HTERT RPE-1 (cell line): ENCODE results near the gene SULT1A1.
"Not testable (repeated sequence)": the region's sequence is repeated elsewhere in the genome, so short reads cannot be mapped to it uniquely, and the experiment has no call there.

Source experiments
- in situ Hi-C: fragments of 300-500 bp; cut with MboI; formaldehyde crosslinking; loops from 4 replicates; pipeline ENCODE4 v1.14.3; 2020; ENCODE audit warnings: low sequenced_read_pairs

The SULT1A1 gene

GRCh38 chr16:28592511-28592910 lies 17.3 kb downstream of the SULT1A1 start:
- in situ Hi-C loops: no loop called here

- in situ Hi-C loops: no loop called here
Observed at GRCh38 chr16:28591355-28591754, 18.5 kb downstream of the SULT1A1 start.

DNA sequence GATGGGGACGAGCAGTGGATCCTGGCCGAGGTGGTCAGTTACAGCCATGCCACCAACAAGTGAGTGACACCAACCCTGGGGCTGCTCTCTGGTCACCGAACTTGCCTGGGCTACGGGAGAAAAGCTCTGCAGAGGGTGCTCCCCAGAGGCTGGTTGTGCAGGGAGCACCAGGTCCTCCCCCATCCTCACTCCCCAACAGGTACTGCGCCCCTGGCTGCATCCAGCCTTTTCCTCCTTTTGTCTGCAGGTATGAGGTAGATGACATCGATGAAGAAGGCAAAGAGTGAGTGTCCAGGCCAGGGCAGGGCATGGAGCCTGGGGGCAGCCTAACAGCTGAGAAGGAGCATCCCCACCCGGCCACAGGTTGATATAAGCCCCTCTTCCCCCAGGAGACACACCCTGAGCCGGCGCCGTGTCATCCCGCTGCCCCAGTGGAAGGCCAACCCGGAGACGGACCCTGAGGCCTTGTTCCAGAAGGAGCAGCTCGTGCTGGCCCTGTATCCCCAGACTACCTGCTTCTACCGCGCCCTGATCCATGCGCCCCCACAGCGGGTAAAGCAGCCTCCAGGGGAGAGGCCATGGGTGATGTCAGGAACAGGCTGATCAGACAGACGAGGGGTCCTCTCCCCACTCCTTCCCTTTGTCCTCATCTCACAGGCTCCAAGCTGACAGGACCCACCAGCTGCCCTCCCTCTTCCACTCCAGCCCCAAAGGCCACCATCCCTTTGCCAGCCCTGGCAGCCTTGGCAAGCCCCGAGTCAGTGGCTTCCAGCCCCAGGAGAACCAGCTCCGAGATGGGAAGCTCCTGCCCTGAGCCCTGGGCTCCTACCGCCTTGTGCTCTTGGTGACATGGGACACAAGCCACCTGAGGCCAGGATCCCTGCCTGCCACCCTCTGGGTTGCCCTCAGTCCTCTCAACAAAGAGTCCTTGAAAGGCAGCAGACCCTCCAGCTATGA lies 19.2 kb downstream of the SULT1A1 start:
- in situ Hi-C loops: no loop called here

GRCh38 chr16:28589930-28590329 lies 19.9 kb downstream of the SULT1A1 start:
- in situ Hi-C loops: no loop called here

DNA sequence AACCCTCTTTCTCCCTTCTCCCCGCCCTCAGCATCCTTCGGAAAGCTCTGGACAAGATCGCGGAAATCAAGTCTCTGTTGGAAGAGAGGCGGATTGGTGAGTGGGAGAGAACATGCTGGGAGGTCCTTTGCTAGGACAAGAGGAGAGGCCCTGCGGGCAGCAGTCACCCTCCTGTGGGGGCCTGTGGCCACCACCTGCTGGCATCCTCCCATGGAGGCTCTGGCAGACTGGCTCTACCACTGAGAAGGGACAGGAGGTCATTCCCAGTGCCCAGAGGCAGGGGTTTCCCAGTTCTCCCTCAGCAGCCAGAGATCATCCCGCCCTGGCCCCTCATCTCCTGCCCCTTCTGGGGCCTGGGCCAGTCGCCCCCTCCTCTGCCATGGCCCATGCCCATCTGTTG lies 20.8 kb downstream of the SULT1A1 start:
- in situ Hi-C loops: no loop called here

GRCh38 chr16:28587386-28587785 lies 22.5 kb downstream of the SULT1A1 start:
- in situ Hi-C loops: no loop called here

DNA sequence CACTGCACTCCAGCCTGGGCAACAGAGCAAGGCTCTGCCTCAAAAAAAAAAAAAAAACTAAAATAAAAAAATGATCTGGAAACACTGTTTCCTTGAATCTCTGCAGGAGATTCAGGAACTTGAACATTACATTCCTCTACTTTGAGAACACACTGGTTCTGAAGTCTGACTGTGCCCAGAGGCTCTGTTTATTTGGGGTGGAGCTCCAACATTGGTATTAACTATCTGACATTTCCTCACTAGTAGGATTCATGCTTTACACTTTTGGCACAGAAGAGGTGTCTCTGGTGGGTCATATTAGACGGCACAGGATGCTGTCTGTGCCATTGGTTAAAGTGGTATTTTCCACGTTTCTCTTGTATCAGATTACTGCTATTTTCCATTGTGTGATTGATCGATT lies 23.4 kb downstream of the SULT1A1 start:
- in situ Hi-C loops: no loop called here

DNA sequence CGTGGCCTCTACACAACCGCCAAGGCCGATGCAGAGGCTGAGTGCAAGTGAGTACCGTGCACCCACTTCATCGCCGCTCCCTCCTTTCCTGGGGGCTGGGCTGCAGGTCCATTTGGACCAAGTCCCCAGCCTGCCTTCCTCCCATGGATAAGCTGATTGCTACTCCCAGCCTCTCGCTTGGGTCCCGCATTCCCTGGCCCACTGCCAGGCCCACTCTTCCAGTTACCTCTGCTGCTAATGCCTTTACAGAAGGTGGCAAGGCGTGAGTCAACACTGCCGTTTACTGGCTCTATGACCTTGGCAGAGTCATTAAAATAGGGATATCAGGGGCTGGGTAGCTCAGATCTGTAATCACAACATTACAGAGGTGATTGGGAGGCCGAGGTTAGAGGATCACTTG lies 24.2 kb downstream of the SULT1A1 start:
- in situ Hi-C loops: no loop called here

DNA sequence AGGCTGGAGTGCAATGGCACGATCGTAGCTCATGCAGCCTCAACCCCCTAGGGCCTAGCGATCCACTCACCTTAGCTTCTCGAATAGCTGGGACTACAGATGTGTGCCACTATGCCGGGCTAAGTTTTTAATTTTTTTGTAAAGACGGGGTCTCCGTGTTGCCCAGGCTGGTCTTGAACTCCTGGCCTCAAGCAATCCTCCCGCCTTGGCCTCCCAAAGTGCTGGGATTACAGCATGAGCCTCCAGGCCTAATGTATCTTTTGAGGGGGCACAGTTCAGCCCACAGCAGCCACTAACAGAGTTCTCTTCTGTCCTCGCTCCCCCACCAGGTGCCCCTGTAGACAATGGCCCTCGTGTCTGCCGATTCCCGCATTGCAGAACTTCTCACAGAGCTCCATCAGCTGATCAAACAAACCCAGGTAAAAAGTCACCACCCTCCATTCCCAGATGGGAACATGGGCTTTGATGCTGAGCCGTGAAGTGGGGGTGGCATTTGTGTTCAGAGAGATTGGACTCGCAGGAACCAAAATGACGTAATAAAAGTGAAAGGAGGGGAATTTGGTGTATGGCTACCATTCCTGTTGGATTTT lies 29.0 kb downstream of the SULT1A1 start:
- in situ Hi-C loops: no loop called here

GRCh38 chr16:28575446-28576109 lies 34.3 kb downstream of the SULT1A1 start:
- in situ Hi-C loops: no loop called here

DNA sequence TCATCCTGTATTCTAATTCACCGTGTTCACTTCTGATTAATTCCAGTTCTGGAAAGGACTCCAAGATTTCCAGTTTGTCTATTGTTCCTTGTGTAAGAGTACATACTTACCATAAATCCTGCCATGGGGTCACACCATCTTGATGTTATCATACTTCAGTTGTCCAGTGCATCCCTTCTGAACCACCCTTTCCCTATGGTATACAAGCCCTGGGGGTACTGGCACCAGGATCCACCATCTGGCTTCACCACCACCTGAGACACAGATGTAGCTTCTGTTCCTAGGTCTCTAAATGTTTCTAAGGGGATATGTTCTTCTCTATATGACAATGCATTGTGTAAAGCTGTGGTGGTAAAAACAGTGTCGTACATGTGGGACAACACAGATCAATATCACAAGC lies 34.9 kb downstream of the SULT1A1 start:
- in situ Hi-C loops: no loop called here

DNA sequence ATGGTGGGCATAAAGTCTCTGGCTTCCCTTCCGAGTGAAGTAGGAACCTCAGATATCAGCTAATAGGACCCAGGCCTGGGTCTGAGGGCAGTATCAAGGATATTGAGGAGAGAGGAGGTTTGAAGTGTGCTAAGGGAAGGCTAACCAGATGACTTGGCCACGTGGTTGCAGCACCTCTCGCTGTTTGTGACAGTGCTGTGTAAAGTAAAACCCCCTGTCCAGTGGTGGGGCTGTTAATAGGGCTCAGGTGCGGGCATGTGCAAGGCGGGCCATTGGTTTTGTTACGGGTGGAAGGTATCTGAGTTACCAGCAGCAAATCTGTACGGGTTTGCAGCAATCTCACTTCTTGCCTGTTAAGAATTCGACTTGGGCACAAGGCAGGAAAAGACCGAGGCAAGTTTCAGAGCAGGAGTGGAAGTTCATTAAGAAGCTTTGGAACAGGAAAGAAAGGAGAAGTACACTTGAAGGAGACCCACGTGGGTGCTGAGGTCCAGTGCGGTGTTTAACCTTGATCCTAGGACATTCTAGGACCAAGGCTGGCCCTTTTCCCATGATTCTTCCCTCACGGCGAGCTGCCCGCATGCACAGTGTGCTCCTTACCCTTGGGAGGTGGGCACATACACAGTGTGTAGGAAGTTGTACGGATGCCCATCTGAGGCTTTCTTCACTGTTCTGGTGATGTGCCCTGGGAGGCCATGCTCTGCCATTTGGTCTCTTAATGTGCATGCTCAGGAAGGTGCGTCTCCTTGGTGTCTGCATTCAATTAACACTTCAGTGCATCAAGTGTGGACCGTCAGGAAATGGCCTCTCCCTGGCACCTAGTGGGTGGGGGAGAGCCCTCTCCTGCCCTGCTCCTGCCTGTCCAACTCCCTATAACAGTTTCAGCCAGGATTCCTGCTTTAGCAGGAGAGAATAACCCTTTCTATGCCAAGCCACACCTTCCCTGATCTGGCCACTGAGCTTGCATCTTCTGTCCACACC lies 35.8 kb downstream of the SULT1A1 start:
- in situ Hi-C loops: no loop called here

DNA sequence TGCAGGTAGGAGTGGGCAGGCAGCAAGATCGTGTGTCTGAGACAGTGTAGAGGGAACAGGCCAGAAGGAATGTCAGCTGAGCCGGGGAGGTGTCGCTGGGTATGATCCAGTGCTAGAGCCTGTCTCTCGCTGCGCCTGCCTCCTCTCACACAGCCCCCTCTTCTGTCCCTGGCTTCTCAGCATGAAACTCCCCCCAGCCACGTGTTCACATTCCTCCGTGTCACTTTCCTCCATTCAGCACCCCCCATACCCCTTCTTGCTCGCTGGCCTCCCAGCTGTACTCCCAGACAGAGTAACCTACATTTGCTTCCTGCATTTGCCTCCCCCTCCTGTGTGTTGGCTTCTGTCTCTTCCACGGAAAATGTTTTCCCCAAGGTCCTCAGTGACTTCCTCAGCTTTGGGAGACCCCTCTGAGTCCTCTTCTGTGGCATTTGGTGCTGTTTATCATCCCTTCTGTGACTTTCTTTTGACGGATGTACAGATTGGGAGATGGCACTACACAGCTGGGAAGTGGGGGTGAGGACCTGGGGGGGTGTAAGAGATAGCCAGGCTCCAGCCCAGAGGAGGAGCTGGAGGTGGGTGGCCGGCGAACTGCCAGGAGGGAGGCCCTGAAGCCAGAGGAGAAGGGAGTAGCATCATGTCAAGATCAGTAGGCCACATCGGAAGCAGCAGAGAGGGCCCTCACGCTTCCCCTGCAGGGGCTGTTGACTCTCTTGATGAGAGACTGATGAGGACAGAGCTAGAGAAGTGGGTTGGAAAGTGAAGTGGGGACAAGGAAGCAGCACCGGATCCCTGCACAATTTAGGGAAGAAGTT lies 36.9 kb downstream of the SULT1A1 start:
- in situ Hi-C loops: no loop called here

DNA sequence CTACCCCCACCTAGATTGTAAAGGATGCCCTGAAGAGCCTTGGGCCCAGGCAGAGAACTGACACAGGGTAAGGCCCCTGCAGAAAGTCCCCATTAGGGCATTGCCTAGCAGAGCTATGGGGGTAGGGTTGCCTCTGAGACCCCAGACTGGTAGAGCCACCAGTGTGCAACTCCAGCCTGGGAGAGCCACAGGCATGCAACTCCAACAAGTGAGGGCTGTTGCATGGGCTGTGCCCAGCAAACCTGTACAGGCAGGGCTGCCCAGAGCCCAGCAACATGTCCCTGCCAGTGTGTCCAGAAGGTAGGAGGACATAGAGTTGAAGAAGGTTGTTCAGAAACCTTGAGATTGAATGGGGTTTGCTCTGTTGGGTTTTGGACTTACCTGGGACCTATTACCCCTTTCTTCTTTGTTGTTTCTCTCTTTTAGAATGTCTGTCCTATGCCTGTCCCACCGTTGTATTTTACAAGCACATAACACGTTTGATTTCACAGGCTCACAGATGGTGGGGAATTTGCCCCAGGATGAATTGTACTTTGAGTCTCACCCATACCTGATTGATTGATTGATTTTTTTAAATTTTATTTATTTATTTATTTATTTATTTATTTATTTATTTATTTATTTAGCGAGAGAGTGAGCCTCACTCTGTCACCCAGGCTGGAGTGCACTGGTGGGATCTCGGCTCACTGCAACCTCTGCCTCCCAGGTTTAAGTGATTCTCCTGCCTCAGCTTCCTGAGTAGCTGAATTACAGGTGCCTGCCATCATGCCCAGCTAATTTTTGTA lies 39.7 kb downstream of the SULT1A1 start:
- in situ Hi-C loops: no loop called here

GRCh38 chr16:28569021-28569420 lies 40.8 kb downstream of the SULT1A1 start:
- in situ Hi-C loops: no loop called here

- in situ Hi-C loops: no loop called here
Observed at GRCh38 chr16:28567292-28567691, 42.6 kb downstream of the SULT1A1 start.

DNA sequence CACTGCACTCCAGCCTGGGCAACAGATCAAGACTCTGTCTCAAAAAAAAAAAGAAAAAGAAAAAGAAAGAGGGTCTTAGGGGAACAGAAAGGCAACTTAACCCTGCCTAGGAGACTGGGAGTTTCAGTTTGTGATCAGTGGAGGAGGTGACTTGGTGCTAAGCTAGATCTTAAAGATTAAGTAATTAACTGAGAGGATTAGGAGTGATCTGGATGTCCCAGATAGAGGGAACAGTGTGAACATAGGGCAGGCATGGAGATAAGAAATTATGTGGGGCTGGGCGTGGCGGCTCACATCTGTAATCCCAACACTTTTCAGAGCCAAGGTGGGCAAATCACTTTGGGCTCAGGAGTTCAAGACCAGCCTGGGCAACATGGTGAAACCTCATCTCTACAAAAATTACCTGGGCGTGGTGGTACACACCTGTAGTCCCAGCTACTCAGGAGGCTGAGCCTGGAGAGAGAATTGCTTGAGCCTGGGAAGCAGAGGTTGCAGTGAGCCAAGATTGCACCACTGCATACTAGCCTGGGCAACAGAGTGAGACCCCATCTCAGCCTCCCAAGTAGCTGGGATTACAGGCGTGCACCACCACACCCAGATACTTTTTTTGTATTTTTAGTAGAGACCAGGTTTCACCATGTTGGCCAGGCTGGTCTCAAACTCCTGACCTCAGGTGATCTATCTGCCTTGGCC lies 43.5 kb downstream of the SULT1A1 start:
- in situ Hi-C loops: not testable (repeated sequence)

GRCh38 chr16:28563218-28563617 lies 46.6 kb downstream of the SULT1A1 start:
- in situ Hi-C loops: no loop called here
